WTC11 (cell line): Measurements from ENCODE around the gene USP27X. TPM values are rescaled to one million over a fixed set of nuclear protein-coding genes. Genes with fewer than 3 reads are reported as not detected.

ENCODE experiments used
- ATAC-seq: fragments of 200-7000 bp; cut with Tn5 transposase; 2 replicates; pipeline ENCODE4 v1.10.0; 2021; ENCODE audit warnings: mild to moderate bottlenecking, moderate library complexity
- CTCF ChIA-PET: fragments of 300-600 bp; sonication (Branson Sonifier 250); formaldehyde crosslinking; loops from one replicate; lab custom pipeline; 2021; ENCODE audit warnings: antibody characterized with exemption; lab: Charles Lee
- POLR2A ChIA-PET: fragments of 350-600 bp; sonication (Branson Sonifier 250); formaldehyde crosslinking; loops from one replicate; lab custom pipeline; 2021; ENCODE audit warnings: antibody characterized with exemption; lab: Charles Lee
- DNase-seq: peaks from one replicate; pipeline ENCODE4 v3.0.0; 2021; ENCODE audit warnings: low spot score
- H3K27ac Mint-ChIP-seq: 2 replicates; pipeline ENCODE4 v1.8.0; 2021; ENCODE audit warnings: mixed read lengths
- H3K27me3 Mint-ChIP-seq: 2 replicates; pipeline ENCODE4 v1.8.0; 2021; ENCODE audit warnings: low read depth, mild to moderate bottlenecking, moderate library complexity, mixed read lengths
- H3K36me3 Mint-ChIP-seq: 2 replicates; pipeline ENCODE4 v1.8.0; 2021; ENCODE audit warnings: mixed read lengths
- H3K4me1 Mint-ChIP-seq: 2 replicates; pipeline ENCODE4 v1.8.0; 2022; ENCODE audit warnings: mixed read lengths
- H3K4me3 Mint-ChIP-seq: 2 replicates; pipeline ENCODE4 v1.8.0; 2021; ENCODE audit warnings: mild to moderate bottlenecking, moderate library complexity, mixed read lengths
- H3K9me3 Mint-ChIP-seq: 2 replicates; pipeline ENCODE4 v1.8.0; 2021; ENCODE audit warnings: mixed read lengths
- ATF1 ChIP-seq: sonication (generic); formaldehyde crosslinking; IDR thresholded peaks from 2 replicates; pipeline ENCODE4 v1.8.1; 2023; ENCODE audit warnings: mild to moderate bottlenecking, moderate library complexity, missing genetic modification reagents
- CREB1 ChIP-seq: sonication (generic); formaldehyde crosslinking; IDR thresholded peaks from 2 replicates; pipeline ENCODE4 v1.8.0; 2023; ENCODE audit warnings: mild to moderate bottlenecking, missing genetic modification reagents
- ELF4 ChIP-seq: sonication (generic); formaldehyde crosslinking; IDR thresholded peaks from 2 replicates; pipeline ENCODE4 v1.8.1; 2022; ENCODE audit warnings: low read depth, mild to moderate bottlenecking, moderate library complexity, missing genetic modification reagents
- FOXK1 ChIP-seq: sonication (generic); formaldehyde crosslinking; IDR thresholded peaks from 2 replicates; pipeline ENCODE4 v1.8.0; 2022; ENCODE audit warnings: mild to moderate bottlenecking, moderate library complexity, missing genetic modification reagents
- FOXP1 ChIP-seq: sonication (generic); formaldehyde crosslinking; IDR thresholded peaks from 2 replicates; pipeline ENCODE4 v1.8.0; 2022; ENCODE audit warnings: missing genetic modification reagents, mild to moderate bottlenecking, moderate library complexity, borderline replicate concordance
- MYBL2 ChIP-seq: sonication (generic); formaldehyde crosslinking; IDR thresholded peaks from 2 replicates; pipeline ENCODE4 v1.8.1; 2023; ENCODE audit warnings: mild to moderate bottlenecking, moderate library complexity, missing genetic modification reagents
- NFE2L1 ChIP-seq: sonication (generic); formaldehyde crosslinking; IDR thresholded peaks from 2 replicates; pipeline ENCODE4 v1.8.1; 2023; ENCODE audit warnings: missing genetic modification reagents
- NFYB ChIP-seq: sonication (generic); formaldehyde crosslinking; conservative IDR thresholded peaks from 2 replicates; pipeline ENCODE4 v1.8.0; 2022; ENCODE audit warnings: low read depth, missing genetic modification reagents
- NR3C1 ChIP-seq: sonication (generic); formaldehyde crosslinking; conservative IDR thresholded peaks from 2 replicates; pipeline ENCODE4 v1.8.1; 2023; ENCODE audit warnings: low read depth, mild to moderate bottlenecking, missing genetic modification reagents
- SP1 ChIP-seq: sonication (generic); formaldehyde crosslinking; conservative IDR thresholded peaks from 2 replicates; pipeline ENCODE4 v1.8.1; 2022; ENCODE audit warnings: missing genetic modification reagents
- TCF7 ChIP-seq: sonication (generic); formaldehyde crosslinking; IDR thresholded peaks from 2 replicates; pipeline ENCODE4 v1.8.0; 2022; ENCODE audit warnings: mild to moderate bottlenecking, low read depth, missing genetic modification reagents, moderate library complexity
- ZBTB21 ChIP-seq: sonication (generic); formaldehyde crosslinking; IDR thresholded peaks from 2 replicates; pipeline ENCODE4 v1.8.1; 2023; ENCODE audit warnings: mild to moderate bottlenecking, missing genetic modification reagents, borderline replicate concordance
- ZNF423 ChIP-seq: fragments of 250-450 bp; sonication (Bioruptor Pico); IDR thresholded peaks from 2 replicates; pipeline ENCODE4 v2.1.2; 2022; ENCODE audit warnings: mild to moderate bottlenecking, moderate library complexity
- total RNA-seq: library from RNA; stranded (reverse); gene quantifications from 3 replicates; pipeline ENCODE4 v1.2.3, GENCODE V29; 2021
- TF ChIP-seq, protein P1 (sequence below): sonication (generic); formaldehyde crosslinking; IDR thresholded peaks from 2 replicates; pipeline ENCODE4 v1.8.1; 2023; ENCODE audit warnings: mild to moderate bottlenecking, missing genetic modification reagents
- TF ChIP-seq, protein P2 (sequence below): sonication (generic); formaldehyde crosslinking; IDR thresholded peaks from 2 replicates; pipeline ENCODE4 v1.8.1; 2022; ENCODE audit warnings: mild to moderate bottlenecking, moderate library complexity, missing genetic modification reagents
- TF ChIP-seq, protein P3 (sequence below): fragments of 250-450 bp; sonication (Bioruptor Pico); IDR thresholded peaks from 2 replicates; pipeline ENCODE4 v1.8.0; 2021; ENCODE audit warnings: mild to moderate bottlenecking
- TF ChIP-seq, protein P4 (sequence below): fragments of 200-600 bp; IDR thresholded peaks from 2 replicates; pipeline ENCODE4 v1.8.0; 2022; ENCODE audit warnings: antibody characterized with exemption
- TF ChIP-seq, protein P5 (sequence below): sonication (generic); formaldehyde crosslinking; IDR thresholded peaks from 2 replicates; pipeline ENCODE4 v1.8.1; 2022; ENCODE audit warnings: mild to moderate bottlenecking, missing genetic modification reagents, moderate library complexity, borderline replicate concordance
- TF ChIP-seq, protein P6 (sequence below): sonication (generic); formaldehyde crosslinking; IDR thresholded peaks from 2 replicates; pipeline ENCODE4 v1.8.0; 2023; ENCODE audit warnings: missing genetic modification reagents
- TF ChIP-seq, protein P7 (sequence below): fragments of 250-450 bp; sonication (Bioruptor Pico); IDR thresholded peaks from 2 replicates; pipeline ENCODE4 v2.1.2; 2022; ENCODE audit warnings: mild to moderate bottlenecking, moderate library complexity
- TF ChIP-seq, protein P8 (sequence below): sonication (generic); formaldehyde crosslinking; conservative IDR thresholded peaks from 2 replicates; pipeline ENCODE4 v1.8.1; 2022; ENCODE audit warnings: mild to moderate bottlenecking, missing genetic modification reagents
- TF ChIP-seq, protein P9 (sequence below): fragments of 250-450 bp; sonication (Bioruptor Pico); IDR thresholded peaks from 2 replicates; pipeline ENCODE4 v1.9.0; 2021; ENCODE audit warnings: moderate library complexity, mild to moderate bottlenecking, inconsistent platforms, borderline replicate concordance
- TF ChIP-seq, protein P10 (sequence below): sonication (generic); formaldehyde crosslinking; IDR thresholded peaks from 2 replicates; pipeline ENCODE4 v1.8.1; 2022; ENCODE audit warnings: low read depth, missing genetic modification reagents, borderline replicate concordance

The USP27X gene
- total RNA-seq, 1 experiment from 2014 or later: 5.1 TPM

DNA sequence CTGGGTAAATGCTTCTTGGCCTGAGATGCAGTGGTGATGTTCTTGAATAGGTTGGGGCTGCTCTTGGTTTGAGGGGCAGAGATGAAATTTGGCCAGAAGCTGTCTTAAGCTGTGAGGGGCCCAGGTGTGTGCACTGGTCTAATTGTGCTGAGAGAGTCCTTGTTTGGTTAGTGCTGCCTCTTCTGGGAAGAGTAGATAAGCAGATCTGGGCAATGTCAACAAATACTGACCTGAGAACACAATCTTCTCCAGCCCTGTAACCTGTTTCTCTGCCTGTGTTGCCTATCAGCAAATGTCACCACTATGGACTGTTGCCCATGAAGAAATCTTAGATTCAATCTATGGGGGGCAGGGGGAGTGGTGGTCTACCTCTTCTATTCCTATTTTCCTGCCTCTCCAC, 17.2 kb upstream of the USP27X start (continued):
- TF ChIP-seq, protein P1, sequence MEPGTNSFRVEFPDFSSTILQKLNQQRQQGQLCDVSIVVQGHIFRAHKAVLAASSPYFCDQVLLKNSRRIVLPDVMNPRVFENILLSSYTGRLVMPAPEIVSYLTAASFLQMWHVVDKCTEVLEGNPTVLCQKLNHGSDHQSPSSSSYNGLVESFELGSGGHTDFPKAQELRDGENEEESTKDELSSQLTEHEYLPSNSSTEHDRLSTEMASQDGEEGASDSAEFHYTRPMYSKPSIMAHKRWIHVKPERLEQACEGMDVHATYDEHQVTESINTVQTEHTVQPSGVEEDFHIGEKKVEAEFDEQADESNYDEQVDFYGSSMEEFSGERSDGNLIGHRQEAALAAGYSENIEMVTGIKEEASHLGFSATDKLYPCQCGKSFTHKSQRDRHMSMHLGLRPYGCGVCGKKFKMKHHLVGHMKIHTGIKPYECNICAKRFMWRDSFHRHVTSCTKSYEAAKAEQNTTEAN (CRISPR knock-in tag): no peak
- TF ChIP-seq, protein P2, sequence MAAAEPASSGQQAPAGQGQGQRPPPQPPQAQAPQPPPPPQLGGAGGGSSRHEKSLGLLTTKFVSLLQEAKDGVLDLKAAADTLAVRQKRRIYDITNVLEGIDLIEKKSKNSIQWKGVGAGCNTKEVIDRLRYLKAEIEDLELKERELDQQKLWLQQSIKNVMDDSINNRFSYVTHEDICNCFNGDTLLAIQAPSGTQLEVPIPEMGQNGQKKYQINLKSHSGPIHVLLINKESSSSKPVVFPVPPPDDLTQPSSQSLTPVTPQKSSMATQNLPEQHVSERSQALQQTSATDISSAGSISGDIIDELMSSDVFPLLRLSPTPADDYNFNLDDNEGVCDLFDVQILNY (CRISPR knock-in tag): no peak
- no peak for TF ChIP-seq MYBL2 (CRISPR knock-in tag)
- TF ChIP-seq, protein P3, sequence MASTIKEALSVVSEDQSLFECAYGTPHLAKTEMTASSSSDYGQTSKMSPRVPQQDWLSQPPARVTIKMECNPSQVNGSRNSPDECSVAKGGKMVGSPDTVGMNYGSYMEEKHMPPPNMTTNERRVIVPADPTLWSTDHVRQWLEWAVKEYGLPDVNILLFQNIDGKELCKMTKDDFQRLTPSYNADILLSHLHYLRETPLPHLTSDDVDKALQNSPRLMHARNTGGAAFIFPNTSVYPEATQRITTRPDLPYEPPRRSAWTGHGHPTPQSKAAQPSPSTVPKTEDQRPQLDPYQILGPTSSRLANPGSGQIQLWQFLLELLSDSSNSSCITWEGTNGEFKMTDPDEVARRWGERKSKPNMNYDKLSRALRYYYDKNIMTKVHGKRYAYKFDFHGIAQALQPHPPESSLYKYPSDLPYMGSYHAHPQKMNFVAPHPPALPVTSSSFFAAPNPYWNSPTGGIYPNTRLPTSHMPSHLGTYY (CRISPR knock-in tag): no peak
- TF ChIP-seq CREB1 (CRISPR knock-in tag): no peak

DNA sequence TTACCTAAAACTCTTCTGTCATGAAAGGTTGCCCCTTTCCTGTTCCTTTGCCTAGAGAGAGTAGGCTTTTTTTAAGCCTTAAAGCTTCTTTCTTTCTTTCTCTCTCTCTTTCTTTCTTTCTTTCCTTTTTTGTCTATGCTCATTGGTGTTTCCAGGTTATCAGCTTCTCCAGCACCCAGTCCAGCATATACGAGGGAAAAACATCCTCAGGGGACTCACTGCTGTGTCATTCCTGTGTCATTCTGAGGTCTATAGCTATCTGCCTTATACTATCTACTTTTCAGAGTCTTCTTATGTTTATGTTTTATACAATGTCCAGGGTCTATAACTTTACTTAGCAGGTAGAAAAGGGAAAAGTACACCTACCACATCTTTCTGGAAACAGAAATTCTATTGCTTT, 10.5 kb upstream of the USP27X start:
- no peaks in the 10 kb centered on the region for H3K4me1 Mint-ChIP-seq
- H3K36me3 Mint-ChIP-seq: no peaks in the 10 kb centered on the region
- CTCF ChIA-PET: interaction anchor here (0.6 to 0.8 kb wide), 2 partner anchors 10 to 157 kb away, joined by 3 read pairs; partner anchors contain the start of gene USP27X
- no peaks in the 10 kb centered on the region for H3K9me3 Mint-ChIP-seq
- POLR2A ChIA-PET: no interaction called here
- no peak overlapping the region for H3K27ac Mint-ChIP-seq
- TF ChIP-seq ZBTB21 (CRISPR knock-in tag) (no peak), TCF7 (CRISPR knock-in tag) (no peak), FOXK1 (CRISPR knock-in tag) (no peak), FOXP1 (CRISPR knock-in tag) (no peak), CREB1 (CRISPR knock-in tag) (no peak), ATF1 (CRISPR knock-in tag) (no peak), ELF4 (CRISPR knock-in tag) (no peak), SP1 (CRISPR knock-in tag) (no peak), ZNF423 (no peak), NR3C1 (CRISPR knock-in tag) (no peak), NFE2L1 (CRISPR knock-in tag) (no peak), NFYB (CRISPR knock-in tag) (no peak)
- TF ChIP-seq, protein P4, sequence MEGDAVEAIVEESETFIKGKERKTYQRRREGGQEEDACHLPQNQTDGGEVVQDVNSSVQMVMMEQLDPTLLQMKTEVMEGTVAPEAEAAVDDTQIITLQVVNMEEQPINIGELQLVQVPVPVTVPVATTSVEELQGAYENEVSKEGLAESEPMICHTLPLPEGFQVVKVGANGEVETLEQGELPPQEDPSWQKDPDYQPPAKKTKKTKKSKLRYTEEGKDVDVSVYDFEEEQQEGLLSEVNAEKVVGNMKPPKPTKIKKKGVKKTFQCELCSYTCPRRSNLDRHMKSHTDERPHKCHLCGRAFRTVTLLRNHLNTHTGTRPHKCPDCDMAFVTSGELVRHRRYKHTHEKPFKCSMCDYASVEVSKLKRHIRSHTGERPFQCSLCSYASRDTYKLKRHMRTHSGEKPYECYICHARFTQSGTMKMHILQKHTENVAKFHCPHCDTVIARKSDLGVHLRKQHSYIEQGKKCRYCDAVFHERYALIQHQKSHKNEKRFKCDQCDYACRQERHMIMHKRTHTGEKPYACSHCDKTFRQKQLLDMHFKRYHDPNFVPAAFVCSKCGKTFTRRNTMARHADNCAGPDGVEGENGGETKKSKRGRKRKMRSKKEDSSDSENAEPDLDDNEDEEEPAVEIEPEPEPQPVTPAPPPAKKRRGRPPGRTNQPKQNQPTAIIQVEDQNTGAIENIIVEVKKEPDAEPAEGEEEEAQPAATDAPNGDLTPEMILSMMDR: no peak
- TF ChIP-seq, protein P5, sequence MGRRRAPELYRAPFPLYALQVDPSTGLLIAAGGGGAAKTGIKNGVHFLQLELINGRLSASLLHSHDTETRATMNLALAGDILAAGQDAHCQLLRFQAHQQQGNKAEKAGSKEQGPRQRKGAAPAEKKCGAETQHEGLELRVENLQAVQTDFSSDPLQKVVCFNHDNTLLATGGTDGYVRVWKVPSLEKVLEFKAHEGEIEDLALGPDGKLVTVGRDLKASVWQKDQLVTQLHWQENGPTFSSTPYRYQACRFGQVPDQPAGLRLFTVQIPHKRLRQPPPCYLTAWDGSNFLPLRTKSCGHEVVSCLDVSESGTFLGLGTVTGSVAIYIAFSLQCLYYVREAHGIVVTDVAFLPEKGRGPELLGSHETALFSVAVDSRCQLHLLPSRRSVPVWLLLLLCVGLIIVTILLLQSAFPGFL: no peak
- TF ChIP-seq, protein P6, sequence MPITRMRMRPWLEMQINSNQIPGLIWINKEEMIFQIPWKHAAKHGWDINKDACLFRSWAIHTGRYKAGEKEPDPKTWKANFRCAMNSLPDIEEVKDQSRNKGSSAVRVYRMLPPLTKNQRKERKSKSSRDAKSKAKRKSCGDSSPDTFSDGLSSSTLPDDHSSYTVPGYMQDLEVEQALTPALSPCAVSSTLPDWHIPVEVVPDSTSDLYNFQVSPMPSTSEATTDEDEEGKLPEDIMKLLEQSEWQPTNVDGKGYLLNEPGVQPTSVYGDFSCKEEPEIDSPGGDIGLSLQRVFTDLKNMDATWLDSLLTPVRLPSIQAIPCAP (CRISPR knock-in tag): no peak
- TF ChIP-seq, protein P7, sequence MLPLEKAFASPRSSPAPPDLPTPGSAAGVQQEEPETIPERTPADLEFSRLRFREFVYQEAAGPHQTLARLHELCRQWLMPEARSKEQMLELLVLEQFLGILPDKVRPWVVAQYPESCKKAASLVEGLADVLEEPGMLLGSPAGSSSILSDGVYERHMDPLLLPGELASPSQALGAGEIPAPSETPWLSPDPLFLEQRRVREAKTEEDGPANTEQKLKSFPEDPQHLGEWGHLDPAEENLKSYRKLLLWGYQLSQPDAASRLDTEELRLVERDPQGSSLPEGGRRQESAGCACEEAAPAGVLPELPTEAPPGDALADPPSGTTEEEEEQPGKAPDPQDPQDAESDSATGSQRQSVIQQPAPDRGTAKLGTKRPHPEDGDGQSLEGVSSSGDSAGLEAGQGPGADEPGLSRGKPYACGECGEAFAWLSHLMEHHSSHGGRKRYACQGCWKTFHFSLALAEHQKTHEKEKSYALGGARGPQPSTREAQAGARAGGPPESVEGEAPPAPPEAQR: no peak
- TF ChIP-seq, protein P8, sequence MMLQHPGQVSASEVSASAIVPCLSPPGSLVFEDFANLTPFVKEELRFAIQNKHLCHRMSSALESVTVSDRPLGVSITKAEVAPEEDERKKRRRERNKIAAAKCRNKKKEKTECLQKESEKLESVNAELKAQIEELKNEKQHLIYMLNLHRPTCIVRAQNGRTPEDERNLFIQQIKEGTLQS: no peak
- TF ChIP-seq, protein P9, sequence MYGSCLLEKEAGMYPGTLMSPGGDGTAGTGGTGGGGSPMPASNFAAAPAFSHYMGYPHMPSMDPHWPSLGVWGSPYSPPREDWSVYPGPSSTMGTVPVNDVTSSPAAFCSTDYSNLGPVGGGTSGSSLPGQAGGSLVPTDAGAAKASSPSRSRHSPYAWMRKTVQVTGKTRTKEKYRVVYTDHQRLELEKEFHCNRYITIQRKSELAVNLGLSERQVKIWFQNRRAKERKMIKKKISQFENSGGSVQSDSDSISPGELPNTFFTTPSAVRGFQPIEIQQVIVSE (CRISPR knock-in tag): no peak
- TF ChIP-seq, protein P10, sequence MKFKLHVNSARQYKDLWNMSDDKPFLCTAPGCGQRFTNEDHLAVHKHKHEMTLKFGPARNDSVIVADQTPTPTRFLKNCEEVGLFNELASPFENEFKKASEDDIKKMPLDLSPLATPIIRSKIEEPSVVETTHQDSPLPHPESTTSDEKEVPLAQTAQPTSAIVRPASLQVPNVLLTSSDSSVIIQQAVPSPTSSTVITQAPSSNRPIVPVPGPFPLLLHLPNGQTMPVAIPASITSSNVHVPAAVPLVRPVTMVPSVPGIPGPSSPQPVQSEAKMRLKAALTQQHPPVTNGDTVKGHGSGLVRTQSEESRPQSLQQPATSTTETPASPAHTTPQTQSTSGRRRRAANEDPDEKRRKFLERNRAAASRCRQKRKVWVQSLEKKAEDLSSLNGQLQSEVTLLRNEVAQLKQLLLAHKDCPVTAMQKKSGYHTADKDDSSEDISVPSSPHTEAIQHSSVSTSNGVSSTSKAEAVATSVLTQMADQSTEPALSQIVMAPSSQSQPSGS (CRISPR knock-in tag): no peak
- TF ChIP-seq, all 79 proteins: peak for 0
- DNase-seq (no peak), ATAC-seq (no peak)
- Mint-ChIP-seq H3K4me3 (no peak overlapping the region), H3K27me3 (no peaks in the 10 kb centered on the region; the same call in none of the 2 replicates)
